Lower lobe of right lung (tissue), 2 donors: ENCODE results near the gene OR52K1. TPM values are rescaled to one million over a fixed set of nuclear protein-coding genes. Genes with fewer than 3 reads are reported as not detected.

Source experiments
- ATAC-seq, 2 donors: fragments of 200-7000 bp; cut with Tn5 transposase; one replicate each; pipeline ENCODE4 v1.9.1; 2020 to 2022; ENCODE audit warnings: mild to moderate bottlenecking in 2 of 2, moderate library complexity in 2 of 2
- DNase-seq: peaks from one replicate; pipeline ENCODE4 v3.0.0-alpha.2; 2020
- H3K27ac ChIP-seq: fragments of 200-600 bp; one replicate; pipeline ENCODE4 v1.8.0; 2022
- H3K27me3 ChIP-seq: fragments of 200-600 bp; one replicate; pipeline ENCODE4 v1.8.0; 2022; ENCODE audit warnings: low read depth
- H3K36me3 ChIP-seq: fragments of 200-600 bp; one replicate; pipeline ENCODE4 v1.8.0; 2022; ENCODE audit warnings: mild to moderate bottlenecking
- H3K4me1 ChIP-seq: fragments of 200-600 bp; one replicate; pipeline ENCODE4 v1.8.0; 2022
- H3K4me3 ChIP-seq: fragments of 200-600 bp; one replicate; pipeline ENCODE4 v1.8.0; 2022; ENCODE audit warnings: mild to moderate bottlenecking
- H3K9me3 ChIP-seq: fragments of 200-600 bp; one replicate; pipeline ENCODE4 v1.8.0; 2022
- intact Hi-C: fragments of 100-400 bp; cut with DNase I; formaldehyde crosslinking; loops from one replicate; pipeline ENCODE4 v1.11.0; 2022
- total RNA-seq: library from RNA; stranded (reverse); fragmentation: NEBNext Ultra II Directional; extraction: Animal tissue kit (Norgen Biotek cat#: 25700); gene quantifications from one replicate; pipeline ENCODE4 v1.2.1, GENCODE V29; 2021
- TF ChIP-seq, protein P1 (sequence below): fragments of 200-600 bp; IDR thresholded peaks from one replicate; pipeline ENCODE4 v1.8.0; 2022; ENCODE audit warnings: antibody characterized with exemption, mild to moderate bottlenecking
- donor health status: DM: no; HTN: yes; CAD: no; lungs with severe emphysema.

OR52K1 gene
- total RNA-seq, 1 donor from 2014 or later, result 0.27 TPM

DNA sequence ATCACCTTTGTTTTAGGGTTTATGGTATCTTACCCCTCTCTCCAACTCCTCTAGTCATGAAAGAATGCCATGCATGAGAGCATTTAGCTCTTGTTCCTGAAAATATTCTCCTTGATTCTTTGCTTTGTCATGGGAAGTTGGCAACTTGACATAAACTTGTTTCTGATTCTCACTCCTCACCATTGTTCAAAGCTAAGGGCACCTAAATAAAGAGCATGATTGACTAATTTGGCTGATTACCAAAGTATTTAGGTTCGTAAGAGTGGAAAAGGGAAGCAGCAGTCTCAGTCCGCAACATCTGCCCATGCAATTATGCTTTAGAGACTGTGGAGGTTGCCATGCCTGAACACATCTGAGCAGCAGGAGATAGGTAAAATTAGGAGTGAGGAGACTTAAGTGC, 26.4 kb downstream of the OR52K1 start:
- no peak for DNase-seq
- Histone ChIP-seq H3K9me3 (no peaks in the 10 kb centered on the region), H3K27me3 (peaks cover 3% of the 10 kb centered on the region), H3K4me3 (no peak overlapping the region), H3K36me3 (no peaks in the 10 kb centered on the region), H3K27ac (no peak overlapping the region), H3K4me1 (no peaks in the 10 kb centered on the region)
- TF ChIP-seq, protein P1, sequence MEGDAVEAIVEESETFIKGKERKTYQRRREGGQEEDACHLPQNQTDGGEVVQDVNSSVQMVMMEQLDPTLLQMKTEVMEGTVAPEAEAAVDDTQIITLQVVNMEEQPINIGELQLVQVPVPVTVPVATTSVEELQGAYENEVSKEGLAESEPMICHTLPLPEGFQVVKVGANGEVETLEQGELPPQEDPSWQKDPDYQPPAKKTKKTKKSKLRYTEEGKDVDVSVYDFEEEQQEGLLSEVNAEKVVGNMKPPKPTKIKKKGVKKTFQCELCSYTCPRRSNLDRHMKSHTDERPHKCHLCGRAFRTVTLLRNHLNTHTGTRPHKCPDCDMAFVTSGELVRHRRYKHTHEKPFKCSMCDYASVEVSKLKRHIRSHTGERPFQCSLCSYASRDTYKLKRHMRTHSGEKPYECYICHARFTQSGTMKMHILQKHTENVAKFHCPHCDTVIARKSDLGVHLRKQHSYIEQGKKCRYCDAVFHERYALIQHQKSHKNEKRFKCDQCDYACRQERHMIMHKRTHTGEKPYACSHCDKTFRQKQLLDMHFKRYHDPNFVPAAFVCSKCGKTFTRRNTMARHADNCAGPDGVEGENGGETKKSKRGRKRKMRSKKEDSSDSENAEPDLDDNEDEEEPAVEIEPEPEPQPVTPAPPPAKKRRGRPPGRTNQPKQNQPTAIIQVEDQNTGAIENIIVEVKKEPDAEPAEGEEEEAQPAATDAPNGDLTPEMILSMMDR, result no peak
- intact Hi-C loops, result no loop called here
- no peak for ATAC-seq

DNA sequence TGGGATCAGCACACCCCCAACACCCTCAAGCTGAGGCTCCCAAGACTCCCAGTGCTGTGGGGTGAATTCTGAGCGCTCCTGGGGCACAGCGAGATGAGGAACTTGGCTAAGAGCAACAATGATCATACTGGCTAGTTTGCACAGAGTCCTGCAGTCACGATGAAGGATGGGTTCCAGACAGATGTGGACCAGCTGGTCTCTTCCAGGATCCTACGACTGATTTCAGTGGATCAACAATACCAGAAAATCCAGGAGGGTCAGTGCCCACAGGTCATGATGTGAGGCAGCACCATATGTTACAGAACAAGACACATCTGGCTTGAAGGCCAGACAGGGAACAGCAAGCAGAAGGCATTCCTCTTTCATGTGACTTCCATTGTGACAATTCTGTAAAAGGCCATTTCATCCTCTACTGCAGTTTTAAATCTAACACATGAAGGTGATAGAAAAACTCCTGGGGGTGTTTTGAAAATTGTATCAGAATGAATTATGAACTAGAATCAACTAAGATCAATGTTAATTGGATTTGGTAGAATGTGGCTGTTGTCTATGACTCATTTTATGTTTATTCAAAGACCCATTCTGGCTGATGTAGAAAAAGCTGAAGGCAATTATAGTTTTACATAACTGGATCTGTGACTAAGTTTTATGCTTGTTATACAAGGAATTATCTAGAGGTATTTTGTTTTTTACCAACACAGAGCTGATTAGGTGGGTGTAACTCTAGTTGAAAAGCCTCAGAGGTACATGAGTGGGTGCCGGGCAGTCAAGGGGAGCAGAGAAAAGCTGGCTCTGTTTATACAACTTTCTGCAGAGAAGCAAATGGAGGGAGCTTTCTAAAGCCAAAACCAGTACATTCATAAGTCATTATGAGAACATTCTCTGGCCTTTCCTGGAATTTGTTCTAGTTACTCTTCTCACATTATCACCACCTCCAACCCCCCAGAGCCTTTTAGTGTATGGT, 29.1 kb downstream of the OR52K1 start:
- DNase-seq (no peak), ATAC-seq (peak; percentile 50 to 80)
- intact Hi-C loops, result no loop called here
- TF ChIP-seq, protein P1, result no peak
- H3K27me3 ChIP-seq, result no peaks in the 10 kb centered on the region
- H3K4me1 ChIP-seq, result no peaks in the 10 kb centered on the region
- no peak overlapping the region for H3K4me3 ChIP-seq
- H3K36me3 ChIP-seq, result no peaks in the 10 kb centered on the region
- H3K27ac ChIP-seq, result no peak overlapping the region
- H3K9me3 ChIP-seq, result no peaks in the 10 kb centered on the region

DNA sequence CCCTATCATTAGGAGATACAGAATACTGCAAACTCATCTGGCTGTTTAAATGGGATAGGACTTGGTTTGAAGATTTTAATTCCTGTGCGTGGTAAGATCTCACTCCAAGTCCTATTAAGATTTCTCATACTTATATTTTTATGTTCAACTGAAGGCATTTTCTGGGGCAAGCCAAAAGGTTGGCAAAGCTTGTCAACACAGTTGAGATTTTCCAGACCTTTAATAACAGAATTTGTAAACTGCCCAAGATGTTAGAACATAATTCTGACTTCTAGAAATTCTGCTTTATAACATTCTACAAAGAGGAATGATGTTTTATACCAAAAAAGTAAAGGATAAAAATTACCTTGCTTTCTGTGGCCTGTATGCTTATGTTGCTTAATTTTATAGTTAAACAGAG, 31.8 kb downstream of the OR52K1 start:
- H3K4me1 ChIP-seq, result no peaks in the 10 kb centered on the region
- no peaks in the 10 kb centered on the region for H3K27me3 ChIP-seq
- no peaks in the 10 kb centered on the region for H3K36me3 ChIP-seq
- DNase-seq (no peak), ATAC-seq (no peak)
- H3K9me3 ChIP-seq, result no peaks in the 10 kb centered on the region
- H3K4me3 ChIP-seq, result no peak overlapping the region
- intact Hi-C loops, result no loop called here
- TF ChIP-seq, protein P1, result no peak
- no peak overlapping the region for H3K27ac ChIP-seq

DNA sequence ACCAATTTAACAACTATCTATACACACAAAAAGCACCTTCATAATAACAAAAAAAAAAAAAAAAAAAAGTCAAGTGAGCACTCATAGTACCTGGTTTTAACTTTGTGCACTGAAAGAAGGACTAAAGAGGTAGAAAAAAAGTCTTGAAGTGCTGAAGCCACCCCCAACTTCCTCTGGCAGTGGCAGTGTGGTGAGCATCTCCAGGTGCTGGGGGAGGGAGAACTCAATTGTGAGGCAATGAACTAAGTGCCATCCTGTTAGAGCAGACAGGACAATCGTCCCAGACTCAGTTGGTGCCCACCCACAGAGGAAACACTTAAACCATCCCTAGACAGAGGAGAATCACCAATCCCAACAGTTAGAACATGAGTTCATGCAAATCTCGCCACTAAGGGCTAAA, 39.9 kb downstream of the OR52K1 start:
- Histone ChIP-seq H3K4me3 (no peak overlapping the region), H3K9me3 (no peaks in the 10 kb centered on the region), H3K4me1 (no peaks in the 10 kb centered on the region), H3K27ac (no peak overlapping the region), H3K27me3 (no peaks in the 10 kb centered on the region), H3K36me3 (no peaks in the 10 kb centered on the region)
- DNase-seq, result no peak
- TF ChIP-seq, protein P1, result no peak
- intact Hi-C loops, result no loop called here
- ATAC-seq, result no peak

DNA sequence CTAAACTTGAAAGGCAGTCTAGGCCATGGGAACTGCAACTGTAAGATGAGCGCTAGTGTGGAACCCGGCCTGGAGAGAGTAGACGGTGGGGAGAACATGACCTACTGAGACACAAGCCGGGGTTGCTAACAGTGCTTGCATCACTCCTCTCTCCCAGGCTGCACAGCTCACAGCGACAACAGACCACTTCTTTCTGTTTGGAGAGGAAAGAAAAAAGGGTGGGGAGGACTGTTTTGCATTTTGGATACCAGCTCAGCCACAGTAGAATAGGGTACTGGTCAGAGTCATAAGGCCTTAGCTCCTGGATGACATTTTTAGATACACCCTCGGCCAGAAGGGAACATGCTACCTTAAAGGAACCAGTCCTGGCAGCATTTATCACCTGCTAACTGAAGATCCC, 40.3 kb downstream of the OR52K1 start:
- no peaks in the 10 kb centered on the region for H3K27me3 ChIP-seq
- no peak for DNase-seq
- no peak for ATAC-seq

More for the DNA sequence above, 40.3 kb downstream of the OR52K1 start:
- Histone ChIP-seq H3K4me1 (no peaks in the 10 kb centered on the region), H3K4me3 (no peak overlapping the region), H3K36me3 (no peaks in the 10 kb centered on the region), H3K9me3 (no peaks in the 10 kb centered on the region), H3K27ac (no peak overlapping the region)
- intact Hi-C loops, result no loop called here
- TF ChIP-seq, protein P1, result no peak
